ENCODE measurements around the gene RETREG1.
"Not testable (repeated sequence)": the region's sequence is repeated elsewhere in the genome, so short reads cannot be mapped to it uniquely, and the experiment has no call there.

The RETREG1 gene

DNA sequence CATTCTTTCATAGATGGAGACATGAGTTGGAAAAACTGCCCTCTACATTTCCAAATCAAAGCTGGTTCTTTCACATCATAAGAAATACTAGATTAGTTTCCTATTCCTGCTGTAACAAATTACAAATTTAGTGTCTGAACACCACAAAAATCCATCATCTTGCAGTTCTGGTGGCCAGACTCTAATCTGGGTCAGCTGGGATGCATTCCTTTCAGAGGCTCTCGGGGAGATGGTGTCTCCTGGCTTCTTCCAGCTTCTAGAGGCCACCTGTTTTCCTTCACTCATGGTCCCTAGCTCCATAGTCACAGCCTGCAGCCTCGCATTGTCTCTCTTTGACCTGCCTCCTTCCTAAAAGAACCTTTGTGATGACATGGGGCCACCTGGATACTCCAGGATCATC lies 65.2 kb downstream of the RETREG1 start:
- DNase-seq (ENCODE audit: low spot score): no peak

DNA sequence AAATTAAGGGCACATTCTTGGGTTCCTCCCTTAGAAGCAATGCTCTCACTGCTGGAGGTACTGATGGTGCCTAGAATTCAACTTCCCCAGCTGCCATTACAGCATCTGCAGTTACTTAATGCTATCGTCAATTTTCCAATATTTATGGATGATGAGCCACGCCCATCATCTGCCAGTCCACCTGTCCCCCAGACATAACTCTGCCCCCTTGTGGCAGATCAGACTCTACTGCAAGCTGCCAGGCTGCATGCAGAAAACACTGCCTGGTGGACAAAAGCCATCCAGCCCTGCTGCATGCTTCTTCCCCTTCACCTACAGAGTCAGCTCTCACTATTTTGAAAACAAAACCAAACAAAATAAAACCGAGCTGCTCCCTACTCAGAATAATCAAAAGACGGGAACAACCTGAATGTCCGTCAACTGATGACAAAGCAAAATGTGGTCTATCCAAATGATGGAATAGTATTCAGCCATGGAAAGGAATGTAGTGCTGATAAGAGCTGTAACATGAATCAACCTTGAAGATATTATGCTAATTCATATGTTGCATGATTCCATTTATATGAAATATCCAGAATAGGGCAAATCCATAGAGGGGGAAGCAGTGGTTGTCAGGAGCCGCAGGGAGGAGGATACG lies 66.4 kb downstream of the RETREG1 start:
- DNase-seq (ENCODE audit: low spot score): peak; percentile 29

DNA sequence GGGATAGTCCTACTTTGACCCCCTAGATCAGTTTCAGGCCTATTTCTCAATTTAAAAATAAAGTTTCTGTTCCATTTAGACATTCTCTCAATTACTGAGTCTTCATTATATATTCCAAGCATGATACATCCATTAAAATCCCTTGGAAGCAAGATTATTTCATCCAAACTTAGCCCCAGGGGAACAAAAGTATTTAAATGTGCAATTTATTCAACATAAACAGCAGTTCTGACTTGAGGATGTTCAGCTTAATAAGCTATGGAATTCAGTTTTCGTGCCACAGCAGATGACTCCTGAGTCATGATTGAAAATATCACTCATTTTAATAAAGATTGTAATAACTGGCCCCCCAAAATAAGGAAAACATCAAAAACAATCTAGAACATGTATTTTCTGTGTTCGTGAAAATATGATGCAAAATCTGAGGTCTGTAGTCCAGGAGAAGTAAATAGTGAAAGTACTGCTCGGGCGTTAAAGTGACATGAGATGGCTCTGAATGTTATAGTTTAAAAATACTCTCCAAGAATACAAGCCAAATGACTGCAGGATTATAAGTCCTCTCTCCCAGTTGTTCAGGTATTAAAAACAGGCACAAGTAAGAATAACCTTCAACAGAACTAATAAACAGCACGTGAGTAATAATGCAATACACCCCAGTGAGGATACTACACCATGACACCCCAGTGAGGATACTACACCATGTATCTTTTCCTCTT lies 67.1 kb downstream of the RETREG1 start:
- no peak for DNase-seq (ENCODE audit: low spot score)

DNA sequence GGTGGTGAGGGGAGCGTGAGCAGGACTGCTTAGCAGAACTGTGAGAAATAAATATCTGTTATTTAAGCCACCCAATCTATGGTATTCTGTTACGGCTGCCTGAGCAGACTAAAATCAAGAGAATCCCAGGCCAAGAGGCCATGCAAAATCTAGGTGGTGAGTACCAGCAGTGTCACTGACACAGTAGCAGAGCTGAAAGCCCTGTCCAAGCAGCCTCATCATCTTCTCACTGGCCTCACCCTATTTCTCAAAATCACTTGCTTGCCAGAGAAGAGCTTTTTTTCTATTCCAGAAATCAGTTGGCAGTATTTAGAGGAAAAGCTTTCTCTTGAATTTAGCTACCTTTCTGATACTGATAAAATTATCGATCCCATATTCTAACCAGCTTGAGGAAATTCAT lies 68.0 kb downstream of the RETREG1 start:
- DNase-seq (ENCODE audit: low spot score): no peak

DNA sequence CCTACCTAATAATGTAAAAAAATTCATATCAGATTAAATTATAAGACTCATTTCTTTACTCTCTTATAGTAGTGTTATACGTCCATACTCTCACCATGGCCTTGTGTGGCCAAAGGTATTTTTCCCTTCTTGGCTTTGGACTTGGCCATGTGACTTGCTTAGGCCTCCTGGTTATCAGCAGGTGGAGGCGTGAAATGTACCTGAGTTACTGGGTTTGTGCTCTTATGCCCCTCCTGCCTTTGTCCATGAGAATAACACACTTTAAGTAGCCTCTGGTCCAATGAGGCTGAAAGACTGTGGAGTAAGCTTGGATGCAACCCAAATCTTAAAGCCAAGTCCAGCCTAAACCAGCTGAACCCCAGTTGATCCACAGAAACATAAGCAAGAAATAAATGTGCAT lies 68.7 kb downstream of the RETREG1 start:
- no peak for DNase-seq (ENCODE audit: low spot score)

DNA sequence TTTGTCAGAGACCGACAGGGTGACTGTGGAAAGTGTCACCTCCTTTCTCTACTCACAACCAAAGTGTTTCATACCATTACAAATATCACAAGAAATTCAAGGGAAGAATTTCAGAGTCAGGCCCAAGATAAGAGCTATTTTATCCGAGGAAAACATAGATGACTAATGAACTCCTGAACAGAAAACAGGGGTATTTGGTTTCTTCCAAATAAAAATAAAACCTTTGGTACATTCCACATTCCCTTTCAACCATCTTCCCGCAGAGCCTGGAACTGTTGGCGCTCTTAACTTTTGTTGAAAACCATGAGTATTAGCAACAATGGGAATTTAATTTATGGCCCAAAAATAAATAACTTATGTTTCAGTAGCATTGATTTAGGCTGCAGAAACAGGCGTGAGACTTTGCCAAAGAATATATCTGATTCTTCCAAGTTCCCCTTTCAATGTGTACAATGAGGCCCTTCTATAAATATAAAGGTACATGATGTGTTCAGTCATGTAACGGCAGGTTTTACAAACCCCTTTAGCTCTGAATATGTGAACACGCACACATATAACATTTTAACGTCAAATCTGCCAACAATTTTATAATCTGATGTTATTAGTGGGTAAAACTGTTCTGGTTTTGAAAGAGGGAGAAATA lies 69.5 kb downstream of the RETREG1 start:
- no peak for DNase-seq (ENCODE audit: low spot score)

DNA sequence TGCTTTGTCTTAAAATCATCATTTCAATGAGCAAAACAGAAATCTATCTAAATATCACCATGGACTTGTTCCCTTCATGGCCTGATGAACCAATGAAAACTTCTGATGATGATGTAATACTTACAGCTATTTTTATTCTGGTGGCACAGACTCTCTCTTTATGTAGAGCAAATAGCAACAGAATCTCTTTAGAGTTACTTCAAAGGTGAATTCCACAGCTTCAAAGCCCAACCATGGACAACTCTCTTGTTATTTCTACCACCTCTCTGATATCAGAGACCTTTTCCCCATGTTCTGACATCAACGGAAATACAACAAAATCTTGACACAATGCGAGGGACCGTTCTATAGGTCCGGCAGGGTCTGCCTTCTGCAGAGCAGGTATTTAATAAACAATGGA lies 70.1 kb downstream of the RETREG1 start:
- no peak for DNase-seq (ENCODE audit: low spot score)

DNA sequence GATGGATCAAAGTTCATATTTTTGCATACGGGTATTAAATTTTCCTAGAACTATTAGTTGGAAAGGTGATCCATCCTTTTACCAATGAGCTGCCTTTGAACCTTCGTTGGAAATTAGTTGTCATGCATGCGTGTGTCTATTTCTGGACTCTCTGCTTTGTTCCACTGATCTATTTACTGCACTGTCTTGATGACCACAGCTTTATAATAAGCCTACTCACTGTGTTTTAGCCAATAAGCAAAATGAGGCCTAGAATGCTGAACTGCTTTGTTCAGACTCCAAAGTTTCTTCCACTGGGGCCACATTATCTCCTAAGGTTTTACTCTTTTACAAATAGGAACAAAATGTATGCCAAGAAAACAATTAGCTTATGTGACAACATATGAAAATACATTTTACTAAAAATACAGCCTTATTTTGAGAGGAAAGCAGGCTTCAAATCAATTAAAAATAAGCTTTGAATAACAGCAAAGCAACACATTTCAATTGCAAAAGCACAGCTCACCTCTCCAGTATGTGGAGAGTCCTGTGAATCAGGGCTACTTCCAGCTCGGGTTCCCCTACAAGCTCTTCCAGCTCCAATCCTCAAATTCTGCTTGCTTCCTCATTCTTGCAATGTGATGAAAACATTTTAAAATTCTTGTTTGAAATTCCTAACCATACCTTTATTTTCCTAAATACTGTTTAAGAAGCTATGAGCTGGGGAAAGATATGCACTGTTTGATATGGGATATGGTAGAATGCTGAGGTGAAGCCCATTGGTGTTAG lies 72.0 kb downstream of the RETREG1 start:
- no peak for DNase-seq (ENCODE audit: low spot score)

DNA sequence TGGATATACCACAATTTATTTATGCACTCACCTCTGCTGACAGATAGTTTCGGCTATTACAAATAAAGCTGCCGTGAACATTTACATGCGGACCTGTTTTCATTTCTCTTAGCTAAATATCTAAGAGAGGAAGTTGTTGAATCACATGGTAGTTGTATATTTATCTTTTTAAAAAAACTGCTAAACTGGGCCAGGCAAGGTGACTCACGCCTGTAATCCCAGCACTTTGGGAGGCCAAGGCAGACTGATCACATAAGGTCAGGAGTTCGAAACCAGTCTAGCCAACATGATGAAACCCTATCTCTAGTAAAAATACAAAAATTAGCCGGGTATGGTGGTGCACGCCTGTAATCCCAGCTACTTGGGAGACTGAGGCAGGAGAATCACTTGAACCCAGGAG lies 73.6 kb downstream of the RETREG1 start:
- not testable (repeated sequence) for DNase-seq (ENCODE audit: low spot score)

DNA sequence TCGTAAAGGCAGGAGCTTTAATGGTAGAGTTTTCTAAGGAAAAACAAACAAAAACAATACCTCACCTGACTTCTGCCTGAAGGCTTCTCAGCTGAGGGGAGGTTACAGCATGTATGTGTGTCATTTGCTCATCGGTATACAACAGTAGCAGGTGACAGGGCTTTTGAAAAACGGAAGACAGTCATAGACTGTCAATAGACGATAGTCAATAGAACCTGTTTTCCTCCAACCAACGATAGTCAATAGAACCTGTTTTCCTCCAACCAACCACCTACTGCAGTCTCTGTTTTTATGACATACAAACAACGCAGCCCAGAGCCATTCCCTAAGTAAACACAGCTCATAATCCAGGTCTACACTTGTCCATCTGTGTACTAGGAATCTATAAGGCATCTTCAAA lies 74.6 kb downstream of the RETREG1 start:
- no peak for DNase-seq (ENCODE audit: low spot score)

DNA sequence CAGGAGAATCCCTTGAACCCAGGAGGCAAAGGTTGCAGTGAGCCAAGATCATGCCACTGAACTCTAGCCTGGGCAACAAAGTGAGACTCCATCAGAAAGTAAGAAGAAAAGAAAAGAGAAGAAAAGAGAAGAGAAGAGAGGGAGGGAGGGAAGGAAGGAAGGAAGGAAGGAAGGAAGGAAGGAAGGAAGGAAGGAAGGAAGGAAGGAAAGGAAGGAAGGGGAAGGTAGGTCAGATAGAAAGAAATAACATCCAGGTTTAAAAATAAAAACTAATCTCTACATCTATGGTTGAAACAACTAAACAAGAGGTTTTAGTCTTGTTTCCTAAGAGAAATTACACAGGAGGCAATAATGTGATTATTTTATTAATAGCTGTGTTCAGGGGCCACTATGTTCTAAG lies 75.2 kb downstream of the RETREG1 start:
- not testable (repeated sequence) for DNase-seq (ENCODE audit: low spot score)

DNA sequence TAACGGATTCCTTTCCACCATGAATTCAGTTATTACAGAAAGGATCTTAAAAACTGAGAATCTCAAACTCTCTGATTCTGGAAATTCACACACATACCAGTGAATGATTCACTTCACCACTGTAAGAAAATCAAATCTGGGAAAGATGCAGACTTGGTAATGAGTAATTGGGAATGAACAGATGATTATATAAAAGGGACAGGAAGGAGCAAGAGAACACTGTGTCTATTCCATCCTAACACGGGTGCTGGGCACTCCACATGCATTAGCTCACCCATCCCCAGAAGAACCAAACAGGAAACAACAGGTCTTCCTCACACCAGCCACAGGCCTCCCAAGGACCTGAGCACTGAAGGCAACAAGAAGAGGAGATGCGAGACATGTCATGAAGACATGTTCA lies 76.4 kb downstream of the RETREG1 start:
- peak; percentile 60 for DNase-seq (ENCODE audit: low spot score)

DNA sequence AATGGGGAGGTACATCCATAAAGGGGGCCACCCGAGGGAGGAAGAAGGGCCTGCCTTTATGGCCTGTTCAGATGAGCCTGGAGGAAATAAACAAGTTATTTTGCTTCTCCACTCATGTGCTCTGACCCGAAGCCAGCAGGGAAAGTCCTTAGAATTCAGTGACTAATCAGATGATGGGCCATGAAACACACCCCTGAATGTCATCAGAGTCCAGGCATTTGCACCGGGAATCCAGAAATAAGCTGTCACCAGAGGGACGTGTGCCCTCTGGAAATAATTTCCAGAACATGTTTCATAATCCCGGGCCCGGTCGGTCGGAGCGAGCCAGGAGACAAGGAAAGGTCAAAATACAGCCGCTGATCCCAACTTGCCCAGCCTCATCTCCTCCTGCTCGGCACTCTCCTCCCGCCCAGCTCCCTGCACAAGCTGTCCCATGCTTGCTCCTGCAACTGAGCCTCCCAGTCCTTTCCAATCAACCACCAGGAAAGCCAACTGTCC lies 77.6 kb downstream of the RETREG1 start:
- DNase-seq (ENCODE audit: low spot score): peak; percentile 84

DNA sequence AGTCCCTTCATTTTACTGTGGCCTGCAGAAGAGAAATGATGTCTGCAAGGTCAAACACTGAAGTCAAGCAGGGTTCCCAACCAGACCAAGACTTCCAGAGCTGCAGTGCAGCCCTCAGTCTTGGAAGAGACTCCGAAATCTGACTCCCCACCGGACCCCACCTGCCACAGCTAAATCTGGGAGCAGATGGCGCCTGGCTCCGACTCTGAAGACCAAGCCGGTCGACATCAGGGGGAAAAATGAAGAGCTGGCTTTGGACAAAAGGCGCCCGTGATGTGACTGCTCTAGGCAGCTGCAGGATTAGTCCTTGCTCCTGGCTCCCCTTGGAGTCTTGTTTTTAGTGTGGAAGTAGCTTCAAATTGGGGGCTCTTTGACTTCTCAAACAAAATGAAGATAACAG lies 78.8 kb downstream of the RETREG1 start:
- DNase-seq (ENCODE audit: low spot score): no peak

DNA sequence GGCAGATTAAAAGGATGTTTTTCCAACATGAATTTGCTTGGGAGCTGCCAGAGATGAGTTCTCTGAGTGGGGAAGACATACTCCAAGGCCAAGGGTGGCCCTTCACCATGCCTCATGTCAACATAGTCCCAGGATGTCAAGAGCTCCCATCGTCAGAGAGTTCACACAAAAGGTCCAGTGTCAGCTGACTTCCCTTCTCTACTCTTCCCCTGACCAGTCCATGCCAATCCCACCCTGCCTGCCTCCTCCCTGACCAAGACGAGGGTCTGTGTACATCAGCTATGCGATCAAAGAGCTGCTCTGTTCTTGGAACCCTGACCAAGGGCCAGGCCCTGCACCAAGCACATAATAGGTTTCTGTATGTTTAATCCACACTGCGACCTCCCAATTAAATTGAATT lies 80.0 kb downstream of the RETREG1 start:
- no peak for DNase-seq (ENCODE audit: low spot score)

DNA sequence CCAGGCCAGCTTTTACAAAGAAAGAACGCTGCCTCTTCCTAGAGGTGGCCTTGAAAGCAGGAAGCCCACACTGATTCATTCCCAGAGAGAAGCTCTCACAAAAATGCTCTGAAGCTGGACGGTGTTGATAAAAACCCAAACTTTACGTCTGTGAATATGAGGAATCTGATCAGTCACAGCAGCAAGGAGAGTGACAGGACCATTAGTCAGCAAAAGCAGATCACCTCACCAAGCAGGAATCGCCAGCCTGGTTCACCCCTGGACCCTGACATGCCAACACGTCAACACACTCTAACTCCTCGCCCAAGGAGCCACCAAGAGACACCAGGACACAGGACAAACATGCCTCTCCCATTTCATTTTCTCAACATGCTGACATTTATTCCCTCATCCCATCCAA lies 80.6 kb downstream of the RETREG1 start:
- no peak for DNase-seq (ENCODE audit: low spot score)

DNA sequence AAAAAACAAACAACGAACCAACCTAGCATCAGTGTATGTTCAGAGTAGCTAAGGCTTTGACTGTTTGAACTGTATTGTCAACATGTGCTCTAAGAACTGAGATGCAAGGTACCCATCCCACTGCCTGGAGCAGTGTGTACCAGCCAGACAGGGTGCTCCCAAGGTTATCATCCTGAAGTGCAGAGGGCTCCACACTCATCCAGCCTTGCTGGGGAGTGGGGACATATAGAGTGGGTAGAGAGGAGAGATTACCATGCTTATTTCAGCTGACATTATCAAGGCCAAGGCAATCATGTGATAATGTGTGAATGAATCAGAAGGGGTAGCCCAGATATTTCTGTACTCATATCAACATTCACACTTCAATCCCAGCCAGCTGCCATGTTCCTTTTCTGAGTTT lies 82.5 kb downstream of the RETREG1 start:
- DNase-seq (ENCODE audit: low spot score): no peak

DNA sequence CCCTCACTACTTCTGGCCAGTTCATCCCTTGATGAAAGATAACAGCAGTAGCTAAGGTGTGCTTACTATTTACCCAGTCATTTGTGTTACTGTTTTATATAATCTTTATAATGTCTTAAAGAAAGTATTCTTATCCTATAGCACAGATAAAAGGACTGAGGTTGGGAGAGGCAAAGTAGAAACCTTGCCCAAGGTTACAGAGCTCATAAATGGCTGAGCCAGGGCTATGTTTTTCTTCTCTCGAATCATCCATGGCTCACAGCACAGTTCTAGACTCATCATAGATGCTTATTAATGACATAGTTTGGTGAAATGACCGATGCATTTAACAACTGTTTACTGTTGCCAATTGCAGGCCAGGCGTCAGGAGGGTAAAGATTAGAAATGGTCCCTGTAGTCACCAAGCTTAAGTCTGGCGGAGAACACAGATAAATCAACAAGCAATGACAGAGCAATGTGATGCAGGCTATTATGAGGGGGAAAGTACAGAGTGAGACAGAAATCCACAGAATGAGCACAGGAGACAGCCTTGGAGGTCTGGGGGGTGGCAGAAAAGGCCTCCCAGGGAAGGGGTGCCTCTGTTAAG lies 85.6 kb downstream of the RETREG1 start:
- DNase-seq (ENCODE audit: low spot score): no peak

DNA sequence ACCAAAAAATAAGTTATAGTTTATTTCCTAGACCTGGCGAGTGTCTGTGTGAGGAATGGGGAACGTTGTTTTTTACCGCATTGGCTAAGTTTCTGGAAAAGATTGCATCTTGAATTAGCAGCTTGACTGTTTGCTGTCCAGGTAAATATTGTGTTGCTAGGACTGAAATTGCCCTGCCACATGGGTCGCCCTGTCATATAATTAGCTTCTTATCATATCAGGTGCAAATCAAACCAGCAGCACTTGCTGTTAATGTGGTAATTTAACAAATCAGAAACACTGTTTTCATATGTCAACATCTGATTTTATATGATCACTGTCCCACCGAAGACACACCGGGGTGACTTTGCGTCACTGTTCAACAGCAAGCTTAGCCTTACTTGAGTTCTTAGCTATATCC lies 87.5 kb downstream of the RETREG1 start:
- no peak for DNase-seq (ENCODE audit: low spot score)

DNA sequence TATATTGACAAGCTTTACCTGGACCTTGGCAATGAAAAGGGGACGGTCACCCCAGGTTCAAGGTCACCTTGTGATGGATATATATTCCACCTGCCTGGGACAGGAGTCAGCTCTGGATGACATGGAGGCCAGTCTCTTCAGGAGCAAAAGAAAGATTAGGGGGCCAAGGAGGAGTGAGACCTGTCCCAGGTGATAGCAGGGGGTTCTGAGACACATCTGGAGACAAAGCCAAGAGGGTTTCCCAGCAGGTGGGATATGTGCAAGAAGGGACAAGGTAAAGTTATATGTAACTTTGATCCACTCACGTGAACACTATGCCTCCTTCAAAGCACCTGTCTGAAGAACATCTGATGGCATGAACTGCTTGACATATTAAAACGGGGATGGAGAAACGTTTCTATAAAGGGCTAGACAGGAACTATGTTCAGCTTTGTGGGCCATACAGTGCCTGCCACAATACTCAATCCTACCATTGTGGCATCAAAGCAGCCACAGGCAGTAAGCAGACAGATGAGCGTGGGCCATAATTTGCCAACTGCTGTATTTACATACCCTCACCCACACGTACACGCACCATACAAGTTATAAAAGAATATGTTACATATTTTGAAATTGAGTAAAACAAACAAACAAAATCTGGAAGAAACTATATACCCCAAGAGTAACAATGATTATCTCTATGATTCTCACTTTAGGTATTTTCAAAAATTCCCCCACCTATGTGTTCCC lies 88.3 kb downstream of the RETREG1 start:
- no peak for DNase-seq (ENCODE audit: low spot score)

DNA sequence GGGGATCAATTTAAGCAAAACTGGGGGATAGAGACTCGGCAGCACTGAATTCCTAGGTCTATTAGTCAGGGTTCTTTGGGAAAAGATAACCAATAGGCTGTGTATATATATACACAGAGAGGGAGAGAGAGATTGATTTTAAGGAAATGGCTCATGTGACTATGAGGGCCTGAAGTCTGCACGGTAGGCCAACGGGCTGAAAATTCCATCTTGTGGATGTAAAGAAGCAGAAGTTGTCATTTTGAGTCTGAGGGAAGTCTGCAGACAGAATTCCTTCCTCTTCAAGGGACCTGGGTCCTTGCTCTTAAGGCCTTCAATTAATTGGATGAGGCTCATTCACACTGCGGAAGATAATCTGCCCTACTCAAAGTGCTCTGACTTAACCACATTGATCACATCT lies 91.1 kb downstream of the RETREG1 start:
- DNase-seq (ENCODE audit: low spot score): no peak

DNA sequence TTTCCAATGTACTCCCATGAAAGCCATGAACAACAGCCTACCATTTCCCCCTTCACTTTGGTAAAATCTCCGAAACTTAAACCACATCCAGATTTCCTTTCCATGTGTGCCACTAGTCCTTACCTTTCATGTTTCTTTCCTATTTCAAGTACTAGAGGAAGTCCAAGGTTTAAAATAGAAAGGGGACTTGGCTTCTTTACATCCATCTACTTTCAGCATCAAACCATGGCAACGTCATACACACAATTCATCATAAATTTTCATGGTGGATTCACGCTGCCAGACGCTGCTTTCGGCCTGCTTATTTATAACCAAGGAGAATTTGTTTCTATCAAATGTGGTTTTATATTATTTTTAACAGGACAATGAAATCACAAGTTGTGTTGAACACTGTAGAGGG lies 92.5 kb downstream of the RETREG1 start:
- no peak for DNase-seq (ENCODE audit: low spot score)

All from hepatic stellate cell (primary cell).